Measurements from ENCODE around the gene LRP5.

Gene LRP5

GRCh38 chr11:68414496-68415221 lies 102.3 kb downstream of the LRP5 start:
- TF ChIP-seq CTCF (IDR thresholded peaks at IDR 0.05; ENCODE audit: borderline replicate concordance, insufficient read depth, low read depth, low read length): no peak
- no peak overlapping the region for H3K4me3 ChIP-seq (ENCODE audit: low read depth, low read length)

- no peak for TF ChIP-seq CTCF (IDR thresholded peaks at IDR 0.05; ENCODE audit: borderline replicate concordance, insufficient read depth, low read depth, low read length)
- no peak overlapping the region for H3K4me3 ChIP-seq (ENCODE audit: low read depth, low read length)
Observed at GRCh38 chr11:68416070-68416578, 103.7 kb downstream of the LRP5 start.

GRCh38 chr11:68418648-68419047 lies 106.3 kb downstream of the LRP5 start:
- no peak for TF ChIP-seq CTCF (IDR thresholded peaks at IDR 0.05; ENCODE audit: borderline replicate concordance, insufficient read depth, low read depth, low read length)
- H3K4me3 ChIP-seq (ENCODE audit: low read depth, low read length): no peak overlapping the region

- no peak overlapping the region for H3K4me3 ChIP-seq (ENCODE audit: low read depth, low read length)
Observed at GRCh38 chr11:68420171-68420570, 107.8 kb downstream of the LRP5 start.

GRCh38 chr11:68423481-68423880 lies 111.1 kb downstream of the LRP5 start:
- H3K4me3 ChIP-seq (ENCODE audit: low read depth, low read length): no peak overlapping the region
- no peak for TF ChIP-seq CTCF (IDR thresholded peaks at IDR 0.05; ENCODE audit: borderline replicate concordance, insufficient read depth, low read depth, low read length)

More at GRCh38 chr11:68420171-68420570, 107.8 kb downstream of the LRP5 start:
- TF ChIP-seq CTCF (IDR thresholded peaks at IDR 0.05; ENCODE audit: borderline replicate concordance, insufficient read depth, low read depth, low read length): no peak

GRCh38 chr11:68424101-68424632 lies 111.8 kb downstream of the LRP5 start:
- no peak overlapping the region for H3K4me3 ChIP-seq (ENCODE audit: low read depth, low read length)
- no peak for TF ChIP-seq CTCF (IDR thresholded peaks at IDR 0.05; ENCODE audit: borderline replicate concordance, insufficient read depth, low read depth, low read length)
